OCI-LY1 (cell line): ENCODE measurements around the gene SLC38A8.

Source experiments
- H2AFZ ChIP-seq: fragments of 200-600 bp; sonication (generic), shearing (Covaris generic); 2 replicates; pipeline ENCODE4 v1.6.0; 2014; ENCODE audit warnings: antibody characterized with exemption, mild to moderate bottlenecking, low read length
- H3F3A ChIP-seq: fragments of 200-600 bp; sonication (generic), shearing (Covaris generic); 2 replicates; pipeline ENCODE4 v1.6.0; 2014; ENCODE audit warnings: mild to moderate bottlenecking, antibody characterized with exemption, low read length, moderate library complexity; ENCODE audit not compliant: insufficient read depth
- H3K27ac ChIP-seq: fragments of 200-600 bp; sonication (generic); 2 replicates; pipeline ENCODE4 v1.5.1; 2014; ENCODE audit warnings: low read length, mixed run types, mild to moderate bottlenecking, low read depth; ENCODE audit not compliant: poor library complexity, severe bottlenecking
- H3K27me3 ChIP-seq: fragments of 200-600 bp; sonication (generic); 2 replicates; pipeline ENCODE4 v1.6.0; 2014; ENCODE audit warnings: antibody characterized with exemption, mild to moderate bottlenecking, low read length, moderate library complexity; ENCODE audit not compliant: insufficient read depth
- H3K36me3 ChIP-seq: fragments of 200-600 bp; sonication (generic); 2 replicates; pipeline ENCODE4 v1.6.1; 2014; ENCODE audit warnings: mild to moderate bottlenecking, antibody characterized with exemption, low read length, moderate library complexity, mixed read lengths; ENCODE audit not compliant: insufficient read depth
- H3K4me1 ChIP-seq: fragments of 200-600 bp; sonication (generic); 2 replicates; pipeline ENCODE4 v1.5.1; 2014; ENCODE audit warnings: mild to moderate bottlenecking, low read length, moderate library complexity; ENCODE audit not compliant: insufficient read depth, severe bottlenecking
- H3K4me2 ChIP-seq: fragments of 200-600 bp; sonication (generic), shearing (Covaris generic); 2 replicates; pipeline ENCODE4 v1.6.1; 2014; ENCODE audit warnings: low read length
- H3K4me3 ChIP-seq: fragments of 200-600 bp; sonication (generic); 2 replicates; pipeline ENCODE4 v1.5.1; 2014; ENCODE audit warnings: low read length, low read depth, mild to moderate bottlenecking, mixed read lengths; ENCODE audit not compliant: poor library complexity, severe bottlenecking
- H3K79me2 ChIP-seq: fragments of 200-600 bp; shearing (Covaris generic); 2 replicates; pipeline ENCODE4 v1.6.1; 2016; ENCODE audit warnings: mixed run types, low read length, mixed read lengths; ENCODE audit not compliant: insufficient read depth
- H3K9ac ChIP-seq: fragments of 200-600 bp; sonication (generic), shearing (Covaris generic); 2 replicates; pipeline ENCODE4 v1.6.1; 2014; ENCODE audit warnings: mild to moderate bottlenecking, low read length, mixed read lengths
- H3K9me2 ChIP-seq: fragments of 200-600 bp; sonication (generic), shearing (Covaris generic); 2 replicates; pipeline ENCODE4 v1.6.1; 2014; ENCODE audit warnings: low read depth, mild to moderate bottlenecking, low read length, mixed read lengths
- H3K9me3 ChIP-seq: fragments of 200-600 bp; shearing (Covaris generic); 2 replicates; pipeline ENCODE4 v1.6.1; 2014; ENCODE audit warnings: low read length, mixed read lengths
- H4K20me1 ChIP-seq: fragments of 200-600 bp; sonication (generic), shearing (Covaris generic); 2 replicates; pipeline ENCODE4 v1.6.0; 2016; ENCODE audit warnings: mild to moderate bottlenecking, low read length; ENCODE audit not compliant: insufficient read depth
- EZH2 ChIP-seq: fragments of 200-600 bp; sonication (generic), shearing (Covaris generic); IDR thresholded peaks from 2 replicates; pipeline ENCODE4 v1.8.0; 2017; ENCODE audit warnings: borderline replicate concordance, mixed run types, mild to moderate bottlenecking, antibody characterized with exemption, low read length, moderate library complexity, mixed read lengths
- TF ChIP-seq, protein P1 (sequence below): fragments of 200-600 bp; sonication (generic), shearing (Covaris generic); IDR thresholded peaks from 2 replicates; pipeline ENCODE4 v1.5.1; 2017; ENCODE audit warnings: mild to moderate bottlenecking, antibody characterized with exemption, low read length, moderate library complexity, mixed read lengths

SLC38A8 gene

GRCh38 chr16:84042308-84042878 is at the start of gene SLC38A8:
Gene SLC38A8, minus strand, starts transcription at chr16:84042795. Its CDS starts 638 bp downstream, at chr16:84042157.
- Histone ChIP-seq H3K27me3 (0 out of 2 replicates have a peak, but pooled peaks cover 4% of the 10 kb centered on the region), H3K27ac (no peak within 1 kb of the TSS), H3F3A (no peaks in the 10 kb centered on the region), H3K4me1 (no peaks in the 10 kb centered on the region), H3K36me3 (no peaks in the 10 kb centered on the region), H2AFZ (no peak within 1 kb of the TSS), H3K4me2 (no peak within 1 kb of the TSS), H3K9ac (no peak within 1 kb of the TSS), H3K79me2 (no peaks in the 10 kb centered on the region), H4K20me1 (no peaks in the 10 kb centered on the region), H3K9me3 (no peaks in the 10 kb centered on the region), H3K9me2 (no peaks in the 10 kb centered on the region), H3K4me3 (no peak within 1 kb of the TSS)
- TF ChIP-seq, protein P1, sequence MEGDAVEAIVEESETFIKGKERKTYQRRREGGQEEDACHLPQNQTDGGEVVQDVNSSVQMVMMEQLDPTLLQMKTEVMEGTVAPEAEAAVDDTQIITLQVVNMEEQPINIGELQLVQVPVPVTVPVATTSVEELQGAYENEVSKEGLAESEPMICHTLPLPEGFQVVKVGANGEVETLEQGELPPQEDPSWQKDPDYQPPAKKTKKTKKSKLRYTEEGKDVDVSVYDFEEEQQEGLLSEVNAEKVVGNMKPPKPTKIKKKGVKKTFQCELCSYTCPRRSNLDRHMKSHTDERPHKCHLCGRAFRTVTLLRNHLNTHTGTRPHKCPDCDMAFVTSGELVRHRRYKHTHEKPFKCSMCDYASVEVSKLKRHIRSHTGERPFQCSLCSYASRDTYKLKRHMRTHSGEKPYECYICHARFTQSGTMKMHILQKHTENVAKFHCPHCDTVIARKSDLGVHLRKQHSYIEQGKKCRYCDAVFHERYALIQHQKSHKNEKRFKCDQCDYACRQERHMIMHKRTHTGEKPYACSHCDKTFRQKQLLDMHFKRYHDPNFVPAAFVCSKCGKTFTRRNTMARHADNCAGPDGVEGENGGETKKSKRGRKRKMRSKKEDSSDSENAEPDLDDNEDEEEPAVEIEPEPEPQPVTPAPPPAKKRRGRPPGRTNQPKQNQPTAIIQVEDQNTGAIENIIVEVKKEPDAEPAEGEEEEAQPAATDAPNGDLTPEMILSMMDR, result no peak
- TF ChIP-seq EZH2, result no peak

DNA sequence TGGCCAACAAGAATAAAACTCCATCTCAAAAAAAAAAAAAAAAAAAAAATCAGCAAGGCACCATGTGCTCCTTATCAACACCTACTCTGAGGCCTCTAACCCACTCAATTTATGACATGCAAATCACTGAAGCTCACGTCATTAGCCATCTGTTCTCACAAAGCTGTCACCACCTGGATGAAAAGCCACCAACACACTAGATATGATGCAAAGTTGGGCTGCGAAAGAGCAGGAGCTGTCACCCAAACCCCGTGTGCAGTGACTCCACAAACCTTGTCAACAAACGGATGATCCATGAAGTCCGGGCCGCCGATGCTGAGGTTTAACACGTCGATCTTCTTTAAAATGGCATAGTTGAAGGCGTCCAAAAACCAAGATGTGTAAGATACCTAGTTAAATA is 48.9 kb upstream of the SLC38A8 start:
- Histone ChIP-seq H3F3A (peaks cover 12% of the 10 kb centered on the region; the same call in 1 of the 2 replicates), H3K27me3 (no peaks in the 10 kb centered on the region), H3K9ac (no peak overlapping the region), H3K79me2 (no peaks in the 10 kb centered on the region), H3K27ac (peak overlapping the region; percentile 96), H3K4me2 (peak overlapping the region; percentile 26; the same call in 1 of the 2 replicates), H2AFZ (no peak overlapping the region), H3K9me2 (no peaks in the 10 kb centered on the region), H3K4me3 (no peak overlapping the region), H3K4me1 (peaks cover 57% of the 10 kb centered on the region), H3K36me3 (peaks cover 69% of the 10 kb centered on the region), H3K9me3 (no peaks in the 10 kb centered on the region), H4K20me1 (no peaks in the 10 kb centered on the region)
- no peak for TF ChIP-seq EZH2
- TF ChIP-seq, protein P1, result no peak

DNA sequence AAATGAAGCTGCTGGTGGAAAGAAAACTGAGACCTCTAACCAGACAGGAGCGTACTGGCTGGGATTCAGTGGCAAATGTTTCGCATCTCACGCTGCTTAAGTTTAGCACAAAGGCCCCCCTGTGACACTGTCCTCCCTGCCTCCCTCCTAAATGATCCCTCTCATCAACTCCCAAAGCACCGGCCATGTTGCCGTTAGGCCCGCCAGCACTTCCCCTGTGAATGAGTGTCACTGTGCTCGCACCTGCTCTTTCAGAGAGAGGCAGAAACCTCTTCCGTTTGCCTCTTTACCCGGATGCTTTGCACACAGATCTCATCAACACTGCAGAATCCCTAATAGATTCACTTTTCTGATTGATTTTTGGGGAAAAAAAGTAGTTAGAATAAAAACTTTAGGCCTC is 47.6 kb upstream of the SLC38A8 start:
- Histone ChIP-seq H3K4me1 (peaks cover 69% of the 10 kb centered on the region), H3K27me3 (no peaks in the 10 kb centered on the region), H3F3A (peaks cover 7% of the 10 kb centered on the region; the same call in 1 of the 2 replicates), H4K20me1 (no peaks in the 10 kb centered on the region), H3K36me3 (peaks cover 66% of the 10 kb centered on the region), H3K4me3 (peak overlapping the region; percentile 31), H3K9me2 (no peaks in the 10 kb centered on the region), H3K27ac (peak overlapping the region; percentile 96), H3K4me2 (peak overlapping the region; percentile 58), H3K9me3 (no peaks in the 10 kb centered on the region), H3K9ac (peak overlapping the region; percentile 34; the same call in 1 of the 2 replicates), H2AFZ (no peak overlapping the region), H3K79me2 (no peaks in the 10 kb centered on the region)
- TF ChIP-seq, protein P1, result no peak
- no peak for TF ChIP-seq EZH2
